SU-DHL-6 (cell line): ENCODE data around the gene ALDH4A1.

ENCODE experiments used
- H2AFZ ChIP-seq: fragments of 200-600 bp; sonication (generic); 2 replicates; pipeline ENCODE4 v1.6.1; 2014; ENCODE audit warnings: low read depth, mild to moderate bottlenecking, moderate library complexity, mixed read lengths, antibody characterized with exemption, low read length; ENCODE audit not compliant: severe bottlenecking
- H3F3A ChIP-seq: fragments of 200-600 bp; shearing (Covaris generic); 2 replicates; pipeline ENCODE4 v1.6.0; 2016; ENCODE audit warnings: antibody characterized with exemption, mild to moderate bottlenecking; ENCODE audit not compliant: insufficient read depth
- H3K27ac ChIP-seq: fragments of 200-600 bp; sonication (generic); 2 replicates; pipeline ENCODE4 v1.5.1; 2016; ENCODE audit warnings: low read depth, mild to moderate bottlenecking, low read length, moderate library complexity, mixed read lengths
- H3K27me3 ChIP-seq: fragments of 200-600 bp; sonication (generic), shearing (Covaris generic); 2 replicates; pipeline ENCODE4 v1.6.0; 2014; ENCODE audit warnings: mild to moderate bottlenecking, low read length
- H3K36me3 ChIP-seq: fragments of 200-600 bp; sonication (generic); 2 replicates; pipeline ENCODE4 v1.6.1; 2014; ENCODE audit warnings: mild to moderate bottlenecking, low read length, mixed read lengths
- H3K4me2 ChIP-seq: fragments of 300-600, 200-600 bp; shearing (Covaris generic), sonication (generic); 2 replicates; pipeline ENCODE4 v1.6.0; 2014; ENCODE audit warnings: low read length, low read depth, mild to moderate bottlenecking; ENCODE audit not compliant: poor library complexity, severe bottlenecking
- H3K4me3 ChIP-seq: fragments of 200-600 bp; sonication (generic); 2 replicates; pipeline ENCODE4 v1.5.1; 2014; ENCODE audit warnings: antibody characterized with exemption, low read length, mild to moderate bottlenecking, mixed read lengths; ENCODE audit not compliant: insufficient read depth, poor library complexity, severe bottlenecking
- H3K79me2 ChIP-seq: fragments of 200-600 bp; sonication (generic); 2 replicates; pipeline ENCODE4 v1.6.1; 2014; ENCODE audit warnings: mild to moderate bottlenecking, low read length, moderate library complexity; ENCODE audit not compliant: insufficient read depth
- H3K9ac ChIP-seq: fragments of 200-600 bp; sonication (generic); 2 replicates; pipeline ENCODE4 v1.7.0; 2014; ENCODE audit warnings: mild to moderate bottlenecking, low read length
- H3K9me2 ChIP-seq: fragments of 200-600 bp; sonication (generic); replicated peaks from 2 replicates; pipeline ENCODE4 v1.6.1; 2014; ENCODE audit warnings: low read length; ENCODE audit not compliant: insufficient read depth
- H3K9me3 ChIP-seq: fragments of 200-600 bp; sonication (generic); 2 replicates; pipeline ENCODE4 v1.6.1; 2014; ENCODE audit warnings: low read length, mixed read lengths; ENCODE audit not compliant: insufficient read depth
- H4K20me1 ChIP-seq: fragments of 200-600 bp; sonication (generic); 2 replicates; pipeline ENCODE4 v1.6.1; 2014; ENCODE audit warnings: low read depth, mild to moderate bottlenecking, antibody characterized with exemption, low read length, moderate library complexity, mixed read lengths
- CTCF ChIP-seq: fragments of 200-600 bp; sonication (generic); IDR thresholded peaks from one replicate; pipeline ENCODE4 v1.5.1; 2017; ENCODE audit warnings: antibody characterized with exemption, mild to moderate bottlenecking, low read length, moderate library complexity; ENCODE audit not compliant: insufficient read depth, poor library complexity, severe bottlenecking
- EZH2phosphoT487 ChIP-seq: fragments of 200-600 bp; sonication (generic), shearing (Covaris generic); conservative IDR thresholded peaks from 2 replicates; pipeline ENCODE4 v1.6.1; 2018; ENCODE audit warnings: mild to moderate bottlenecking, antibody characterized with exemption, low read length, moderate library complexity, mixed read lengths

ALDH4A1 gene

DNA sequence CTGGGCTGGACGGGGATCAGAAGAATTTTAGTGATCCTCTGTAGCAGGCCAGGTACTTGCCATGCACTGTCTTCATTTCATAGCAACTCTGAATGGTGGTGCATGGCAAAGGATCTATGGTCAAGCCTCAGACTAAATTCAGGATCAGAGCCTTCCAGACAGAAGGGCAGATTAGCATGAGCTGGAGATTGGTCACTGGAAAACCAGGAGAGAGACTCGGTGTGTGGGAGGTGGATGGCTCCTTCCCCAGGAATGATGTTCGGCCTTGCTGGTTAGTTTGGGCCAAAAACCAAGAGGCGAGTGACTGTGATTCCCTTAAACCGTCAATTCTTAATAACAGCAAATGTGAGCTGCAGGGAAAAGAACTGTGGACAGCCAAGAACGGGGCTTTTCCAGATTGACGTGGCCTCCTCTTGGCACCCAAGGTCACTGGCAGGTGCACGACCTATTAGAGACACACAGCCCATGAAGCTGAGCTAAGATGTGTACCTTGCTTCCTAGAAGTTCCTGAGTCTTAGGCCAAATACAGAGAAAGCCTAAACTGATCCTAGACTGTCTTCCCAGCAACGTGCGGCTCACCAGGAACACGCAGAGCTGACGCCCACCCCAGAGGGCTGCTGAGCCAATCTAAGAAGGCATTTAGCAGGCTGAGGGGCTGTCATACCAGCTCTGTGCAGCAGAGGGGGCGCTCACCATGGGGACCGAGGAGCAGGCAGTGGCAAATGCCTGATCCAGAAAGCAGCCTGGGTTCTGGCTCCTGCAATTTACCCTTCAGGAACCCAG is 18.5 kb downstream of the ALDH4A1 start:
- TF ChIP-seq EZH2phosphoT487: no peak
- TF ChIP-seq CTCF: peak; percentile 72

GRCh38 chr1:18883079-18883478 is 19.3 kb downstream of the ALDH4A1 start:
- Histone ChIP-seq H3K4me3 (no peak overlapping the region), H3K9ac (no peak overlapping the region), H3K36me3 (no peaks in the 10 kb centered on the region), H3K9me2 (no peaks in the 10 kb centered on the region), H3K27me3 (no peaks in the 10 kb centered on the region), H3F3A (no peaks in the 10 kb centered on the region), H3K9me3 (no peaks in the 10 kb centered on the region), H3K79me2 (no peaks in the 10 kb centered on the region), H4K20me1 (no peaks in the 10 kb centered on the region), H3K27ac (no peak overlapping the region), H3K4me2 (no peak overlapping the region), H2AFZ (no peak overlapping the region)
- TF ChIP-seq CTCF (no peak), EZH2phosphoT487 (no peak)

More for the DNA sequence above, 18.5 kb downstream of the ALDH4A1 start:
- H3K9ac ChIP-seq: no peak overlapping the region
- no peaks in the 10 kb centered on the region for H3K79me2 ChIP-seq
- no peaks in the 10 kb centered on the region for H3F3A ChIP-seq
- no peaks in the 10 kb centered on the region for H3K36me3 ChIP-seq
- H3K27me3 ChIP-seq: no peaks in the 10 kb centered on the region
- no peak overlapping the region for H3K4me3 ChIP-seq
- H3K9me3 ChIP-seq: no peaks in the 10 kb centered on the region
- no peak overlapping the region for H3K4me2 ChIP-seq
- H2AFZ ChIP-seq: no peak overlapping the region
- H3K27ac ChIP-seq: no peak overlapping the region
- no peaks in the 10 kb centered on the region for H4K20me1 ChIP-seq
- H3K9me2 ChIP-seq: no peaks in the 10 kb centered on the region

GRCh38 chr1:18882486-18882885 is 19.9 kb downstream of the ALDH4A1 start:
- Histone ChIP-seq H3K36me3 (no peaks in the 10 kb centered on the region), H2AFZ (no peak overlapping the region), H3K4me3 (no peak overlapping the region), H3K9me2 (no peaks in the 10 kb centered on the region), H3K9ac (no peak overlapping the region), H3K9me3 (no peaks in the 10 kb centered on the region), H3K27ac (no peak overlapping the region), H3K27me3 (no peaks in the 10 kb centered on the region), H3F3A (no peaks in the 10 kb centered on the region), H3K79me2 (no peaks in the 10 kb centered on the region), H4K20me1 (no peaks in the 10 kb centered on the region), H3K4me2 (no peak overlapping the region)
- no peak for TF ChIP-seq CTCF
- no peak for TF ChIP-seq EZH2phosphoT487
